CD8-positive, alpha-beta memory T cell (primary cell): ENCODE data around the gene SPATA1. TPM values are rescaled to one million over a fixed set of nuclear protein-coding genes. Genes with fewer than 3 reads are reported as not detected.

ENCODE experiments used
- CTCF ChIA-PET: fragments of 350-600 bp; sonication (Branson Sonifier 250); formaldehyde crosslinking; loops from one replicate; lab custom pipeline; 2021; ENCODE audit warnings: antibody characterized with exemption; lab: Charles Lee
- POLR2A ChIA-PET: fragments of 350-600 bp; sonication (Branson Sonifier 250); formaldehyde crosslinking; loops from one replicate; lab custom pipeline; 2021; ENCODE audit warnings: antibody characterized with exemption; lab: Charles Lee
- DNase-seq, 5 donors: peaks; one replicate each; pipeline versions ENCODE4 v3.0.0 to v3.0.0-alpha.2; 2020 to 2022; ENCODE audit warnings: mixed read lengths in 1 of 5
- H3K27ac ChIP-seq: one replicate; pipeline ENCODE4 v1.7.0; 2013; ENCODE audit warnings: low read depth, mild to moderate bottlenecking, low read length, moderate library complexity
- H3K27me3 ChIP-seq: 2 replicates; pipeline ENCODE4 v1.7.0; 2013; ENCODE audit warnings: low read length, mild to moderate bottlenecking; ENCODE audit not compliant: insufficient read depth, poor library complexity, severe bottlenecking
- H3K36me3 ChIP-seq: 2 replicates; pipeline ENCODE4 v1.7.0; 2013; ENCODE audit warnings: mild to moderate bottlenecking, low read length, moderate library complexity; ENCODE audit not compliant: insufficient read depth
- H3K4me1 ChIP-seq: 2 replicates; pipeline ENCODE4 v1.7.0; 2013; ENCODE audit warnings: mild to moderate bottlenecking, low read length, moderate library complexity; ENCODE audit not compliant: insufficient read depth
- H3K4me3 ChIP-seq: 2 replicates; pipeline ENCODE4 v1.7.0; 2013; ENCODE audit warnings: mild to moderate bottlenecking, low read length
- H3K9me3 ChIP-seq: 2 replicates; pipeline ENCODE4 v1.7.0; 2013; ENCODE audit warnings: mild to moderate bottlenecking, low read length
- H3K27ac Mint-ChIP-seq, 8 donors: one replicate each; pipeline ENCODE4 v1.8.0; 2020 to 2021; ENCODE audit warnings: mixed read lengths in 8 of 8, mild to moderate bottlenecking in 6 of 8, inconsistent platforms in 3 of 8, moderate library complexity in 3 of 8
- H3K27me3 Mint-ChIP-seq, 2 donors: one replicate each; pipeline ENCODE4 v1.8.0; 2020 to 2021; ENCODE audit warnings: mixed read lengths in 2 of 2, mild to moderate bottlenecking in 1 of 2, moderate library complexity in 1 of 2
- H3K36me3 Mint-ChIP-seq, 3 donors: one replicate each; pipeline ENCODE4 v1.8.0; 2020 to 2021; ENCODE audit warnings: mixed read lengths in 3 of 3, inconsistent platforms in 1 of 3, mild to moderate bottlenecking in 1 of 3
- H3K4me1 Mint-ChIP-seq, 3 donors: one replicate each; pipeline ENCODE4 v1.8.0; 2020 to 2021; ENCODE audit warnings: mixed read lengths in 3 of 3, inconsistent platforms in 1 of 3, mild to moderate bottlenecking in 1 of 3
- H3K4me3 Mint-ChIP-seq, 7 donors: one replicate each; pipeline ENCODE4 v1.8.0; 2020 to 2021; ENCODE audit warnings: mixed read lengths in 7 of 7, mild to moderate bottlenecking in 6 of 7, moderate library complexity in 4 of 7, inconsistent platforms in 2 of 7
- H3K9me3 Mint-ChIP-seq, 5 donors: one replicate each; pipeline ENCODE4 v1.8.0; 2020 to 2022; ENCODE audit warnings: mixed read lengths in 5 of 5, mild to moderate bottlenecking in 3 of 5, moderate library complexity in 2 of 5, inconsistent platforms in 1 of 5
- polyA plus RNA-seq: library from polyadenylated mRNA; unstranded; fragments of 300-500 nt; fragmentation: Illumina TruSeq; gene quantifications from one replicate; pipeline ENCODE4 v1.2.3, GENCODE V29; 2021
- total RNA-seq, 2 experiments: library from RNA; stranded (reverse); gene quantifications; one replicate each; pipeline ENCODE4 v1.2.3, GENCODE V29; 2021

The SPATA1 gene, protein sequence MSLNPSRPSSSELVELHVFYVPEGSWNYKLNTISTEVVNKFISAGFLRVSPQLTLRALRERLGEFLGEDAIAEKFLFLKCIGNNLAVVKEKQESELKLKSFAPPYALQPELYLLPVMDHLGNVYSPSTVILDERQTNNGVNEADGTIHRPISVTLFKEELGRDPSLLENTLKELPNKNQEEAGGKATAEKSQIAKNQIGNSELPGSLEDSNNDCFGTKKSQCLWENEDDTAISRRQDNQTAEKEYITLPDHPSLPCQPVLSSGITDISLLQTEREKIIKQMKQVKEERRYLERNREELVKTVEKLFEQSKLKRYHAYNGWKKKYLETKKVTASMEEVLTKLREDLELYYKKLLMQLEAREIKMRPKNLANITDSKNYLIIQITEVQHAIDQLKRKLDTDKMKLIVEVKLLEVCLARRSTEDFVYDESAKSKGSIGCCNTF
- total RNA-seq (under 1 TPM; 0.55 to 0.69 TPM), polyA plus RNA-seq (not detected)

GRCh38 chr1:84506002-84506728 is at the start of gene SPATA1, which contains the start of gene GNG5:
Gene SPATA1, plus strand, starts transcription at chr1:84506386. Its CDS starts 9,974 bp downstream, at chr1:84516360.
Gene GNG5, minus strand, starts transcription at chr1:84506581. Its CDS starts 490 bp downstream, at chr1:84506091.
- H3K9me3 ChIP-seq, result no peaks in the 10 kb centered on the region
- Mint-ChIP-seq H3K36me3 (peaks cover 0 to 17% (median 3%) of the 10 kb centered on the region in 3 donors), H3K27me3 (no peaks in the 10 kb centered on the region), H3K27ac (peak within 1 kb of the TSS; percentile 94 to 100 (median 97)), H3K9me3 (peaks cover 0 to 5% (median 0%) of the 10 kb centered on the region in 5 donors), H3K4me3 (peak within 1 kb of the TSS; percentile 95 to 99 (median 97)), H3K4me1 (peaks cover 45 to 54% (median 46%) of the 10 kb centered on the region in 3 donors)
- DNase-seq, result peak; percentile 95 to 98 (median 96)
- H3K27ac ChIP-seq, result peak within 1 kb of the TSS; percentile 77
- no peaks in the 10 kb centered on the region for H3K36me3 ChIP-seq
- no peaks in the 10 kb centered on the region for H3K27me3 ChIP-seq
- POLR2A ChIA-PET, result interaction anchor here (0.5 to 2.4 kb wide), 9 partner anchors 26 to 770 kb away, joined by 3 to 32 read pairs (median 5); partner anchors contain the start of genes BCL10, CTBS, PRKACB and RPF1
- H3K4me3 ChIP-seq, result peak within 1 kb of the TSS; percentile 91
- CTCF ChIA-PET, result interaction anchor here (1.0 to 2.5 kb wide), 8 partner anchors 8 to 365 kb away, joined by 3 to 12 read pairs (median 6); partner anchors contain the start of genes CTBS and PRKACB
- H3K4me1 ChIP-seq, result peaks cover 32% of the 10 kb centered on the region

DNA sequence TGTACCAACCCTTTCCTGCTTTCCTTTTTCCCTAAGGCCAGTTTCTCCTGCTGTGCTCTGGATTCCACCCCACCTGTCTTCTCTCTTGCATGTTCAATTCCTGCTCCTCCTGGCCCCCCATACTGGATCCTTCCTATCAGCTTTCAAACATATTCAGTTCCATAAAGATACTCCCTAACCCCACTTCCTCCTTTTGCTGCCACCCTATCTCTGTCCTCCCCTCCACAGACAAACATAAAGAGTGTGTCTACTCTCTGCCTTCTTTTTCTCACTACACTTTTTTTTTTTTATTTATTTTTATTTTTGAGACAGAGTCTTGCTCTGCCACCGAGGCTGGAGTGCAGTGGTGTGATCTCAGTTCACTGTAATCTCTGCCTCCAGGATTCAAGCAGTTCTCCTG is 44.1 kb upstream of the SPATA1 start:
- H3K36me3 Mint-ChIP-seq, result peaks cover 0 to 3% (median 0%) of the 10 kb centered on the region in 3 donors
- H3K27ac Mint-ChIP-seq, result peak overlapping the region in 1 of 8 donors; percentile 80
- Histone ChIP-seq H3K27me3 (no peaks in the 10 kb centered on the region), H3K4me1 (no peaks in the 10 kb centered on the region), H3K9me3 (no peaks in the 10 kb centered on the region), H3K4me3 (no peak overlapping the region), H3K27ac (no peak overlapping the region), H3K36me3 (no peaks in the 10 kb centered on the region)
- peaks cover 10 to 18% of the 10 kb centered on the region in 2 donors for H3K27me3 Mint-ChIP-seq
- H3K9me3 Mint-ChIP-seq, result no peaks in the 10 kb centered on the region
- ChIA-PET CTCF (interaction anchor here (1.1 kb wide), 1 partner anchor 158 kb away, joined by 3 read pairs; no protein-coding TSS in a partner anchor), POLR2A (no interaction called here)
- no peak for DNase-seq
- no peaks in the 10 kb centered on the region for H3K4me1 Mint-ChIP-seq
- H3K4me3 Mint-ChIP-seq, result no peak overlapping the region

DNA sequence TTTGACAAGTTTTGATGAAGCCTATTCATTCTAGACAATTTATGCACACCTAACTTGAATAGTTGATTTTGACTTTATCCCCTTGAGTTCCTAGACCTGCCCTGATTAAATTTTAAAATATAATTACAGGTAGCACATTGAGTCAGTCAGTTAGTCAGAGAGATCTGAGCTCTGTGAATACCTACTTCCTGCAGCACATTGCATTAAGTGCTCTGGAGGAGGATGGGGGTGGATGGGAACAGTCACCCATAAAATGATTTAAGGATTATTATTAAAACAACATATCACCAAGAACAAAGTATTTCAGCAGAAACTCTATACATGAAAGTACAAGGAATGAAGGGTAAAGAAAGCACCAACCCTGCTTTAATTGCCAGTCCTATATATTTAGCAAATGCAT is 38.9 kb upstream of the SPATA1 start:
- no peaks in the 10 kb centered on the region for H3K4me1 ChIP-seq
- H3K4me3 ChIP-seq, result no peak overlapping the region
- H3K36me3 ChIP-seq, result no peaks in the 10 kb centered on the region
- H3K27ac ChIP-seq, result no peak overlapping the region
- Mint-ChIP-seq H3K4me3 (no peak overlapping the region), H3K4me1 (no peaks in the 10 kb centered on the region), H3K36me3 (peaks cover 0 to 3% (median 0%) of the 10 kb centered on the region in 3 donors), H3K27me3 (peaks cover 23 to 61% of the 10 kb centered on the region in 2 donors), H3K27ac (no peak overlapping the region), H3K9me3 (no peaks in the 10 kb centered on the region)
- peaks cover 12% of the 10 kb centered on the region for H3K27me3 ChIP-seq
- ChIA-PET POLR2A (no interaction called here), CTCF (no interaction called here)
- no peak for DNase-seq
- H3K9me3 ChIP-seq, result no peaks in the 10 kb centered on the region

DNA sequence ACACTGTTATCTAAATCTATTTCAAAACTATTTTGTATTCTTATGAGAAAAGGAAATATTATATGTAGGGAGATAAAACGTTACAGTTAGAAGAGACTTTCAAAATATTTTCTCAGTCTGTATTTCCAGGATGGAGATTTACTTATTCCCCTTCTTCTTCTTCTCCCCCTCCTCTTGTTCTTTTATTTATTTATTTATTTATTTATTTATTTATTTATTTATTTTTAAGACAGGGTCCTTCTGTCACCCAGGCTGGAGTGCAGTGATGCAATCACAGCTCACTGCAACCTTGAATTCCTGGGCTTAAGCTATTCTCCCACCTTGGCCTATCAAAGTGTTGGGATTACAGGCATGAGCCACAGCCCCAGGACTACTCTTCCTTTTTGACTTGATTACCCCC is 30.0 kb upstream of the SPATA1 start:
- Mint-ChIP-seq H3K36me3 (peaks cover 10 to 25% (median 16%) of the 10 kb centered on the region in 3 donors), H3K9me3 (peaks cover 3 to 9% (median 6%) of the 10 kb centered on the region in 5 donors), H3K27ac (no peak overlapping the region), H3K27me3 (peaks cover 29 to 64% of the 10 kb centered on the region in 2 donors), H3K4me1 (peaks cover 18 to 29% (median 21%) of the 10 kb centered on the region in 3 donors), H3K4me3 (no peak overlapping the region)
- no peak for DNase-seq
- CTCF ChIA-PET, result no interaction called here
- POLR2A ChIA-PET, result no interaction called here
- Histone ChIP-seq H3K4me3 (no peak overlapping the region), H3K36me3 (peaks cover 2% of the 10 kb centered on the region), H3K27ac (no peak overlapping the region), H3K4me1 (peaks cover 21% of the 10 kb centered on the region), H3K9me3 (no peaks in the 10 kb centered on the region), H3K27me3 (peaks cover 6% of the 10 kb centered on the region)

DNA sequence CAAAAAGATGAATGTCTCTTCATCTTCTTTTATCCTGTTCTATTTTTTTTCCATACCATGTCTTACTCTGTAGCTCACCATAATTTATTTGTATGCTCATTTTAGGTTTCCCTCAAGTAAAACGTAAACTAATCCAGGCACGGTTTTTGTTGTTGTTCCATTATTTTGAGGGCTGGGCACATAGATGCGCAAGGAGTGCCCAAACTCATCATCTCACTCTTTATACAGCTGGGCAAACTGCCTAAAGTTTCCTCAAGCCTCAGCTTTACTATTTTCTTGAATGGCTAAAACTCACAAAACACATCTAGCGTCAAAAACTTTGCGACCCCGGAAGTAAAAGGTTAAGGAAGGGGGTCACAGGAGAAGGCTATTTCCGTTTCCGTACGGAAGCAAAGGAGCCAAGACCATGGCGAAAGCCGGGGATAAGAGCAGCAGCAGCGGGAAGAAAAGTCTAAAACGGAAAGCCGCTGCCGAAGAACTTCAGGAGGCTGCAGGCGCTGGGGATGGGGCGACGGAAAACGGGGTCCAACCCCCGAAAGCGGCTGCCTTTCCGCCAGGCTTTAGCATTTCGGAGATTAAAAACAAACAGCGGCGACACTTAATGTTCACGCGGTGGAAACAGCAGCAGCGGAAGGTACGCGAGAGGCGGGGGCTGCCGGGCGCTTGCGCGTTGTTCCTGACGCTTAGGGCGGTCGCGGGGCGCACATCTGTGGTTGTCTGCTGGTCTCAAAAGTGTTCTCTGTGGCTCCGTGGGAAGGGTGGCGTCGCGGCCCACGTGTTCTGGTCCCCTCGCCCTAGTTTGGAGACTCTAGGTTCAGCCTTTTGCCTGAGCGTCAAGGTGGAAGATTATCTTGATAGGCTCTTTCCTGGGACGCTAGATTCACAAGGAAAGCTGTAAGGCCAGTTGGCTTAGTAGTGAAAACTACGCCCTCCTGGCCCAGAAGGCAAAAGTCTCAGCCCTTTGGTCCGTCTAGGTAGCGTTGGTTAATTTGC is 27.0 kb upstream of the SPATA1 start, which contains the start of gene RPF1:
TSS of gene RPF1 (plus strand) at position 391 of the 993 bp plus-strand sequence. CDS start at position 407, 16 bp downstream.
- H3K27me3 Mint-ChIP-seq, result peaks cover 17 to 38% of the 10 kb centered on the region in 2 donors
- peak; percentile 68 to 89 (median 85) for DNase-seq
- CTCF ChIA-PET, result interaction anchor here (0.9 to 1.8 kb wide), 7 partner anchors 23 to 338 kb away, joined by 4 to 8 read pairs (median 4); partner anchors contain the start of genes CTBS, GNG5, PRKACB and SPATA1
- H3K27ac Mint-ChIP-seq, result peak within 1 kb of the TSS; percentile 97 to 100 (median 99)
- peak within 1 kb of the TSS; percentile 98 to 100 (median 99) for H3K4me3 Mint-ChIP-seq
- no peaks in the 10 kb centered on the region for H3K27me3 ChIP-seq
- H3K36me3 Mint-ChIP-seq, result peaks cover 21 to 40% (median 28%) of the 10 kb centered on the region in 3 donors
- H3K9me3 Mint-ChIP-seq, result peaks cover 3 to 9% (median 6%) of the 10 kb centered on the region in 5 donors
- peaks cover 20% of the 10 kb centered on the region for H3K36me3 ChIP-seq
- H3K4me3 ChIP-seq, result peak within 1 kb of the TSS; percentile 54
- H3K4me1 Mint-ChIP-seq, result peaks cover 39 to 55% (median 47%) of the 10 kb centered on the region in 3 donors
- H3K27ac ChIP-seq, result peak within 1 kb of the TSS; percentile 85
- no peaks in the 10 kb centered on the region for H3K9me3 ChIP-seq
- H3K4me1 ChIP-seq, result peaks cover 35% of the 10 kb centered on the region
- POLR2A ChIA-PET, result interaction anchor here (0.6 to 3.0 kb wide), 6 partner anchors 27 to 94 kb away, joined by 3 to 13 read pairs (median 3); partner anchors contain the start of genes CTBS, GNG5 and SPATA1

- Histone ChIP-seq H3K4me3 (peak overlapping the region; percentile 54), H3K36me3 (peaks cover 21% of the 10 kb centered on the region), H3K4me1 (peaks cover 35% of the 10 kb centered on the region), H3K27me3 (no peaks in the 10 kb centered on the region), H3K9me3 (no peaks in the 10 kb centered on the region), H3K27ac (peak overlapping the region; percentile 85)
- ChIA-PET CTCF (interaction anchor here (1.3 to 1.8 kb wide), 6 partner anchors 24 to 339 kb away, joined by 4 to 8 read pairs (median 4); partner anchors contain the start of genes CTBS, GNG5, PRKACB and SPATA1), POLR2A (interaction anchor here (0.6 to 3.0 kb wide), 4 partner anchors 12 to 94 kb away, joined by 3 to 13 read pairs (median 8); partner anchors contain the start of genes CTBS, GNG5 and SPATA1)
- peaks cover 3 to 9% (median 6%) of the 10 kb centered on the region in 5 donors for H3K9me3 Mint-ChIP-seq
- H3K4me3 Mint-ChIP-seq, result peak overlapping the region; percentile 98 to 100 (median 99)
- H3K36me3 Mint-ChIP-seq, result peaks cover 22 to 48% (median 30%) of the 10 kb centered on the region in 3 donors
- H3K27ac Mint-ChIP-seq, result peak overlapping the region; percentile 97 to 100 (median 99)
- peaks cover 41 to 58% (median 51%) of the 10 kb centered on the region in 3 donors for H3K4me1 Mint-ChIP-seq
- no peak for DNase-seq
- H3K27me3 Mint-ChIP-seq, result peaks cover 15 to 30% of the 10 kb centered on the region in 2 donors
These were observed 26.2 kb upstream of the SPATA1 start for GRCh38 chr1:84479998-84480397.
